ENCODE measurements around the gene FGFR2. TPM values are rescaled to one million over a fixed set of nuclear protein-coding genes. Genes with fewer than 3 reads are reported as not detected.

FGFR2 gene
- total RNA-seq, 2 experiments from 2014 or later: 0.14 to 0.22 TPM

DNA sequence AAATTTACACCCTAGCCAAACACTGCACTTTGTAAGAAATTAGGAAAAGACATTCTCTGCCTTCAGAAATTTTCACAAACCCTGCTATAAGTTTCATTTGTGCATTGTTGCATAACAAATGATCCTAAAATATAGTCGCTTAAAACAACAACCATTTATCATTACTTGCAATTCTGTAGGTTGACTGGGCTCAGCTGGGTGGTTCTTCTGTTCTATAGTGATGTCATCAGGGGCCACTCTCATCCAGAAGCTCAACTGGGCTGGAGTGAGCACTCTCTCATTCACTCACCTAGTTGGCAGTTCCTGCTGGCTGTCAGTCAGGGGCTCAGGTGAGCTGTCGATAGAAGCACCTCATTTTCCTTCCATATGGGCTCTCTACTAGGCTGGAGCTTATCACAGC, 20.7 kb upstream of the FGFR2 start:
- H3K4me3 Mint-ChIP-seq: no peak overlapping the region
- ATAC-seq (ENCODE audit: poor library complexity) (no peak), DNase-seq (no peak)
- H3K9me3 Mint-ChIP-seq: peaks cover 2% of the 10 kb centered on the region
- peaks cover 0 to 21% of the 10 kb centered on the region in 2 experiments for H3K9me3 ChIP-seq (ENCODE audit: control insufficient read depth in 1 of 2, insufficient read depth in 1 of 2, low read length in 2 of 2)
- no peak overlapping the region for H3K4me3 ChIP-seq (ENCODE audit: low read length)
- intact Hi-C loops (cut with DNase I, micrococcal nuclease): no loop called here
- H3K27ac ChIP-seq (ENCODE audit: low read depth in 1 of 2, low read length in 2 of 2): no peak overlapping the region
- H3K27ac Mint-ChIP-seq: no peak overlapping the region
- no peaks in the 10 kb centered on the region for H3K4me1 ChIP-seq (ENCODE audit: insufficient read depth, low read length)
- no peaks in the 10 kb centered on the region for H3K36me3 Mint-ChIP-seq (ENCODE audit: low read depth)
- H3K4me1 Mint-ChIP-seq (ENCODE audit: low read depth): no peaks in the 10 kb centered on the region
- H3K36me3 ChIP-seq (ENCODE audit: insufficient read depth, low read length): no peaks in the 10 kb centered on the region
- CTCF ChIA-PET: no interaction called here
- H3K27me3 Mint-ChIP-seq: peaks cover 4% of the 10 kb centered on the region
- POLR2A ChIA-PET: no interaction called here
- H3K27me3 ChIP-seq (ENCODE audit: control insufficient read depth in 1 of 2, insufficient read depth in 2 of 2, low read length in 2 of 2): no peaks in the 10 kb centered on the region
- TF ChIP-seq, protein P1, sequence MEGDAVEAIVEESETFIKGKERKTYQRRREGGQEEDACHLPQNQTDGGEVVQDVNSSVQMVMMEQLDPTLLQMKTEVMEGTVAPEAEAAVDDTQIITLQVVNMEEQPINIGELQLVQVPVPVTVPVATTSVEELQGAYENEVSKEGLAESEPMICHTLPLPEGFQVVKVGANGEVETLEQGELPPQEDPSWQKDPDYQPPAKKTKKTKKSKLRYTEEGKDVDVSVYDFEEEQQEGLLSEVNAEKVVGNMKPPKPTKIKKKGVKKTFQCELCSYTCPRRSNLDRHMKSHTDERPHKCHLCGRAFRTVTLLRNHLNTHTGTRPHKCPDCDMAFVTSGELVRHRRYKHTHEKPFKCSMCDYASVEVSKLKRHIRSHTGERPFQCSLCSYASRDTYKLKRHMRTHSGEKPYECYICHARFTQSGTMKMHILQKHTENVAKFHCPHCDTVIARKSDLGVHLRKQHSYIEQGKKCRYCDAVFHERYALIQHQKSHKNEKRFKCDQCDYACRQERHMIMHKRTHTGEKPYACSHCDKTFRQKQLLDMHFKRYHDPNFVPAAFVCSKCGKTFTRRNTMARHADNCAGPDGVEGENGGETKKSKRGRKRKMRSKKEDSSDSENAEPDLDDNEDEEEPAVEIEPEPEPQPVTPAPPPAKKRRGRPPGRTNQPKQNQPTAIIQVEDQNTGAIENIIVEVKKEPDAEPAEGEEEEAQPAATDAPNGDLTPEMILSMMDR (IDR thresholded peaks at IDR 0.05): no peak

DNA sequence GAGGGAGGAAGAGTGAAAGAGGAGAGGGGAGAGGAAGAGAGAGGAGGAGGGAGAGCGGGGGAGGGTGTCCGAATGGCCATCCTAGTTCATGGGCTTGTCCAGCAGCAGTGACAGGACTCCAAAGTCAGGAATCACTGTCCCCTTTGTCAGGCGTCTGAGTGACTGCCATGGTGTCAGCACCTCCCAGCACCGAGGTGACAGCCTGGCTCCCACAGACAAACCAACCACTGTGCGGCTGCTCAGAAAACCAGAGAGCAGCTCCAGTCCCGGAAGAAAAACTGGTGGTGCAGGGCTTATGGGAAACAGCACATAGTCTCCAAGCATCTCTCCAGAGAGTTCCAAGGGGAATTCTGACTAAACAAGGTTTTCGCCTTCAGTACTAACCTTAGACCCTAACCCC, 18.9 kb upstream of the FGFR2 start:
- Mint-ChIP-seq H3K4me3 (no peak overlapping the region), H3K36me3 (ENCODE audit: low read depth) (no peaks in the 10 kb centered on the region), H3K27ac (no peak overlapping the region), H3K27me3 (peaks cover 4% of the 10 kb centered on the region), H3K9me3 (peaks cover 2% of the 10 kb centered on the region), H3K4me1 (ENCODE audit: low read depth) (no peaks in the 10 kb centered on the region)
- POLR2A ChIA-PET: no interaction called here
- CTCF ChIA-PET: no interaction called here
- Histone ChIP-seq H3K36me3 (ENCODE audit: insufficient read depth, low read length) (no peaks in the 10 kb centered on the region), H3K27me3 (ENCODE audit: control insufficient read depth in 1 of 2, insufficient read depth in 2 of 2, low read length in 2 of 2) (no peaks in the 10 kb centered on the region), H3K4me3 (ENCODE audit: low read length) (no peak overlapping the region), H3K9me3 (ENCODE audit: control insufficient read depth in 1 of 2, insufficient read depth in 1 of 2, low read length in 2 of 2) (peaks cover 0 to 25% of the 10 kb centered on the region in 2 experiments), H3K4me1 (ENCODE audit: insufficient read depth, low read length) (no peaks in the 10 kb centered on the region), H3K27ac (ENCODE audit: low read depth in 1 of 2, low read length in 2 of 2) (no peak overlapping the region)
- DNase-seq (no peak), ATAC-seq (ENCODE audit: poor library complexity) (no peak)
- TF ChIP-seq, protein P1 (IDR thresholded peaks at IDR 0.05): no peak
- intact Hi-C loops (cut with DNase I, micrococcal nuclease): no loop called here

DNA sequence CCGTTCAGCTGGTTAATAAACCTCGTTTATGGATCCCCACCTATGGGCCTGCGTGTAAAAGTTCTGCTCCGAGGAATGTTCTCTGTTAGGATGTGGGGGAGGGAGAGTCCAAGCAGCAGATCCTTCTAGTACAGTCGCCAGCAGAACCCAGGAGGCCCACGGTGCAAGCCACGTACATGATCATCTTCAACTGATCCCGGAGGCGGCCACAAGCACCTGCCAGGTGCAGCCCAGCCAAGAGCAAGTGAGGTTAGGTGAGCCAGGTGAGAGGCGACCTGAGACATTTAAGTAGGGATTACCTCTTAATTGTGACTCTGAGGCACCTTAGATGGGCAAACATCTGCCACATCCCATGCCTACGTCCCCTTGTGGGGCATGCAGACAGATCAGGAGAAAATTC, 18.0 kb upstream of the FGFR2 start:
- intact Hi-C loops (cut with DNase I, micrococcal nuclease): no loop called here
- CTCF ChIA-PET: no interaction called here
- TF ChIP-seq, protein P1 (IDR thresholded peaks at IDR 0.05): no peak

More for the DNA sequence above, 18.0 kb upstream of the FGFR2 start:
- Mint-ChIP-seq H3K4me1 (ENCODE audit: low read depth) (no peaks in the 10 kb centered on the region), H3K27ac (no peak overlapping the region), H3K27me3 (peaks cover 6% of the 10 kb centered on the region), H3K9me3 (peaks cover 2% of the 10 kb centered on the region), H3K4me3 (no peak overlapping the region), H3K36me3 (ENCODE audit: low read depth) (no peaks in the 10 kb centered on the region)
- POLR2A ChIA-PET: no interaction called here
- no peaks in the 10 kb centered on the region for H3K4me1 ChIP-seq (ENCODE audit: insufficient read depth, low read length)
- H3K36me3 ChIP-seq (ENCODE audit: insufficient read depth, low read length): no peaks in the 10 kb centered on the region
- H3K27ac ChIP-seq (ENCODE audit: low read depth in 1 of 2, low read length in 2 of 2): no peak overlapping the region
- DNase-seq: no peak
- H3K9me3 ChIP-seq (ENCODE audit: control insufficient read depth in 1 of 2, insufficient read depth in 1 of 2, low read length in 2 of 2): peaks cover 0 to 25% of the 10 kb centered on the region in 2 experiments
- H3K27me3 ChIP-seq (ENCODE audit: control insufficient read depth in 1 of 2, insufficient read depth in 2 of 2, low read length in 2 of 2): no peaks in the 10 kb centered on the region
- no peak for ATAC-seq (ENCODE audit: poor library complexity)
- H3K4me3 ChIP-seq (ENCODE audit: low read length): no peak overlapping the region

Measured in CD4-positive, alpha-beta T cell (primary cell).